Measurements from ENCODE around the gene TRAPPC1. TPM values are rescaled to one million over a fixed set of nuclear protein-coding genes. Genes with fewer than 3 reads are reported as not detected.

TRAPPC1 gene
- total and polyA plus RNA-seq, 2 experiments from 2014 or later = 45.2 to 234 TPM

DNA sequence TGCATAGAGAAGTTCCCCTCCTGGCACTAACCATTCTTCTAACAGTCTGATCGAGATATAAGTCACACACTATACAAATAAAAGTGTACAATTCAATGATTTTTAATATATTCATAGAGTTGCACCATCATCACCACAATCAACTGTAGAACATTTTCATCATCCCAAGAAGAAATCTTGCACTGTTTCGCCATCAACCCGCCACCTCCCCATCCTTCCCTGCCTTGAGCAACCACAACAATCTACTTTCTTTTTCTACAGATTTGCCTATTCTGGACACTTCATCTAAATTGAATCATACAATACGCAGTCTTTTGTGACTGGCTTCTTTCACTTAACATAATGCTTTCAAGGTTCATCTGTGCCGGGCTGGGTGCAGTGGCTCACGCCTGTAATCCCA lies 37.7 kb upstream of the TRAPPC1 start (continued):
- TF ChIP-seq CREB1 (CRISPR knock-in tag; IDR thresholded peaks at IDR 0.05; ENCODE audit: low read depth) (no peak), ETS1 (IDR thresholded peaks at IDR 0.05) (no peak), REST (IDR thresholded peaks at IDR 0.05; ENCODE audit: unreplicated experiment) (no peak), ZNF331 (CRISPR knock-in tag; IDR thresholded peaks at IDR 0.05; ENCODE audit: low read depth) (no peak), POLR2AphosphoS5 (IDR thresholded peaks at IDR 0.05; ENCODE audit: low read depth) (no peak), EZH2phosphoT487 (IDR thresholded peaks at IDR 0.05; ENCODE audit: unreplicated experiment) (no peak), NANOG (IDR thresholded peaks at IDR 0.05; ENCODE audit: borderline replicate concordance) (no peak), EZH2 (IDR thresholded peaks at IDR 0.05; ENCODE audit: low read depth, unreplicated experiment) (no peak), CTCF (conservative IDR thresholded peaks at IDR 0.05; ENCODE audit: low read depth in 2 of 2) (no peak), ZNF114 (CRISPR knock-in tag; IDR thresholded peaks at IDR 0.05) (no peak), JUNB (IDR thresholded peaks at IDR 0.05; ENCODE audit: unreplicated experiment) (no peak)

GRCh38 chr17:7967751-7968150 lies 36.0 kb upstream of the TRAPPC1 start:
- no peak for ATAC-seq
- TF ChIP-seq POLR2AphosphoS5 (IDR thresholded peaks at IDR 0.05; ENCODE audit: low read depth) (no peak), REST (IDR thresholded peaks at IDR 0.05; ENCODE audit: unreplicated experiment) (no peak), NANOG (IDR thresholded peaks at IDR 0.05; ENCODE audit: borderline replicate concordance) (no peak), CREB1 (CRISPR knock-in tag; IDR thresholded peaks at IDR 0.05; ENCODE audit: low read depth) (no peak), JUNB (IDR thresholded peaks at IDR 0.05; ENCODE audit: unreplicated experiment) (no peak), ZNF114 (CRISPR knock-in tag; IDR thresholded peaks at IDR 0.05) (no peak), ZNF331 (CRISPR knock-in tag; IDR thresholded peaks at IDR 0.05; ENCODE audit: low read depth) (no peak), STAT1 (IDR thresholded peaks at IDR 0.05; ENCODE audit: unreplicated experiment) (no peak), CTCF (conservative IDR thresholded peaks at IDR 0.05; ENCODE audit: low read depth in 2 of 2) (no peak), EZH2phosphoT487 (IDR thresholded peaks at IDR 0.05; ENCODE audit: unreplicated experiment) (no peak), ETS1 (IDR thresholded peaks at IDR 0.05) (no peak)

More at GRCh38 chr17:7967751-7968150, 36.0 kb upstream of the TRAPPC1 start:
- no peak overlapping the region for H3K4me2 ChIP-seq
- no peak for DNase-seq (ENCODE audit: low spot score)
- H2AFZ ChIP-seq = 0 out of 2 replicates have a peak overlapping the region, but pooled peaks have one; percentile 43
- H3K79me2 ChIP-seq (replicated peaks; ENCODE audit: insufficient read depth) = no peaks in the 10 kb centered on the region
- H3K27me3 Mint-ChIP-seq (ENCODE audit: insufficient read depth, low read depth, poor library complexity) = peaks cover 9% of the 10 kb centered on the region
- H3K4me1 Mint-ChIP-seq = peaks cover 4% of the 10 kb centered on the region; the same call in 1 of the 3 replicates
- no peaks in the 10 kb centered on the region for H4K20me1 ChIP-seq (replicated peaks; ENCODE audit: insufficient read depth)
- H3K4me3 ChIP-seq = no peak overlapping the region
- H3F3A ChIP-seq (replicated peaks; ENCODE audit: low read depth) = no peaks in the 10 kb centered on the region
- H3K4me3 Mint-ChIP-seq = no peak overlapping the region
- no peak overlapping the region for H3K27ac ChIP-seq (ENCODE audit: low read depth)
- H3K4me1 ChIP-seq (ENCODE audit: insufficient read depth) = peaks cover 4% of the 10 kb centered on the region; the same call in 1 of the 2 replicates
- no peak overlapping the region for H3K27ac Mint-ChIP-seq
- no peaks in the 10 kb centered on the region for H3K27me3 ChIP-seq (ENCODE audit: insufficient read depth)
- no peaks in the 10 kb centered on the region for H3K9me2 ChIP-seq (ENCODE audit: insufficient read depth)
- H3K36me3 Mint-ChIP-seq (ENCODE audit: low read depth) = no peaks in the 10 kb centered on the region
- H3K9me3 Mint-ChIP-seq = no peaks in the 10 kb centered on the region
- no peaks in the 10 kb centered on the region for H3K36me3 ChIP-seq (ENCODE audit: insufficient read depth)

Data from GM23338 (cell line).